HG03064 (cell line): ENCODE results near the gene SETBP1.

Experiments used
- ATAC-seq: cut with Tn5 transposase; IDR thresholded peaks from one replicate; pipeline ENCODE4 v1.9.1; 2021; ENCODE audit warnings: low read depth; ENCODE audit not compliant: unreplicated experiment

The SETBP1 gene

GRCh38 chr18:44754567-44754966 is 73.9 kb downstream of the SETBP1 start:
- ATAC-seq = no peak

- ATAC-seq = peak; percentile 96
Measured at GRCh38 chr18:44758861-44759631, 78.4 kb downstream of the SETBP1 start.

- ATAC-seq = peak; percentile 40
Measured at GRCh38 chr18:44759925-44760342, 79.2 kb downstream of the SETBP1 start.

GRCh38 chr18:44761812-44762211 is 81.1 kb downstream of the SETBP1 start:
- no peak for ATAC-seq

GRCh38 chr18:44763327-44763726 is 82.6 kb downstream of the SETBP1 start:
- no peak for ATAC-seq

GRCh38 chr18:44764863-44765262 is 84.2 kb downstream of the SETBP1 start:
- ATAC-seq = no peak

GRCh38 chr18:44765456-44765855 is 84.8 kb downstream of the SETBP1 start:
- ATAC-seq = no peak

GRCh38 chr18:44766450-44766849 is 85.8 kb downstream of the SETBP1 start:
- ATAC-seq = no peak

- no peak for ATAC-seq
Measured at GRCh38 chr18:44767807-44768206, 87.1 kb downstream of the SETBP1 start.

- no peak for ATAC-seq
Measured at GRCh38 chr18:44770641-44771040, 90.0 kb downstream of the SETBP1 start.

- ATAC-seq = no peak
Measured at GRCh38 chr18:44771572-44771955, 90.9 kb downstream of the SETBP1 start.

GRCh38 chr18:44771956-44772917 is 91.5 kb downstream of the SETBP1 start:
- ATAC-seq = no peak

- no peak for ATAC-seq
Measured at GRCh38 chr18:44773640-44774155, 93.0 kb downstream of the SETBP1 start.

- ATAC-seq = no peak
Measured at GRCh38 chr18:44774191-44774590, 93.5 kb downstream of the SETBP1 start.

GRCh38 chr18:44777457-44778192 is 96.9 kb downstream of the SETBP1 start:
- ATAC-seq = no peak

GRCh38 chr18:44778788-44779187 is 98.1 kb downstream of the SETBP1 start:
- no peak for ATAC-seq

- no peak for ATAC-seq
Measured at GRCh38 chr18:44779753-44780292, 99.1 kb downstream of the SETBP1 start.

GRCh38 chr18:44781886-44782285 is 101.2 kb downstream of the SETBP1 start:
- no peak for ATAC-seq

GRCh38 chr18:44782617-44783016 is 101.9 kb downstream of the SETBP1 start:
- ATAC-seq = no peak

- no peak for ATAC-seq
Measured at GRCh38 chr18:44783371-44783770, 102.7 kb downstream of the SETBP1 start.
